DND-41 (cell line): ENCODE data around the gene TSPAN12.

Experiments used
- ATAC-seq: fragments of 200-7000 bp; cut with Tn5 transposase; 3 replicates; pipeline ENCODE4 v1.9.1; 2021; ENCODE audit warnings: low read depth; ENCODE audit not compliant: insufficient read depth
- DNase-seq: peaks from one replicate; pipeline ENCODE4 v3.0.0-alpha.2; 2020
- H2AFZ ChIP-seq: 2 replicates; pipeline ENCODE4 v1.6.0; 2012; ENCODE audit warnings: low read depth, low read length
- H3K27ac ChIP-seq: 2 replicates; pipeline ENCODE4 v1.5.1; 2012; ENCODE audit warnings: low read length, inconsistent platforms
- H3K27me3 ChIP-seq: fragments of 200-600 bp; sonication (generic); 2 replicates; pipeline ENCODE4 v1.6.0; 2012; ENCODE audit warnings: low read length, mild to moderate bottlenecking, inconsistent platforms; ENCODE audit not compliant: insufficient read depth, poor library complexity
- H3K36me3 ChIP-seq: 2 replicates; pipeline ENCODE4 v1.5.1; 2012; ENCODE audit warnings: low read length, inconsistent platforms; ENCODE audit not compliant: insufficient read depth
- H3K4me1 ChIP-seq: 2 replicates; pipeline ENCODE4 v1.5.1; 2012; ENCODE audit warnings: mild to moderate bottlenecking, low read length; ENCODE audit not compliant: insufficient read depth
- H3K4me2 ChIP-seq: 2 replicates; pipeline ENCODE4 v1.6.0; 2012; ENCODE audit warnings: mild to moderate bottlenecking, moderate library complexity, low read length, inconsistent platforms; ENCODE audit not compliant: insufficient read depth
- H3K4me3 ChIP-seq, 2 experiments: fragments of 200-600 bp in 1 of 2; shearing (Covaris generic) in 1 of 2; 2 replicates each; pipeline ENCODE4 v1.5.1; 2012 to 2016; ENCODE audit warnings: inconsistent platforms in 2 of 2, low read length in 2 of 2, mild to moderate bottlenecking in 2 of 2, low read depth in 1 of 2, moderate library complexity in 1 of 2
- H3K79me2 ChIP-seq: 2 replicates; pipeline ENCODE4 v1.6.0; 2012; ENCODE audit warnings: low read length, inconsistent platforms; ENCODE audit not compliant: insufficient read depth
- H3K9ac ChIP-seq: 2 replicates; pipeline ENCODE4 v1.6.0; 2012; ENCODE audit warnings: low read depth, mild to moderate bottlenecking, inconsistent platforms, low read length, moderate library complexity
- H3K9me3 ChIP-seq: 2 replicates; pipeline ENCODE4 v1.5.1; 2012; ENCODE audit warnings: low read length, moderate library complexity, mild to moderate bottlenecking, inconsistent platforms; ENCODE audit not compliant: insufficient read depth, severe bottlenecking
- H4K20me1 ChIP-seq: 2 replicates; pipeline ENCODE4 v1.6.0; 2012; ENCODE audit warnings: low read length; ENCODE audit not compliant: insufficient read depth
- EZH2 ChIP-seq: IDR thresholded peaks from 3 replicates; pipeline ENCODE4 v1.6.1; 2012; ENCODE audit warnings: borderline replicate concordance, low read depth, mild to moderate bottlenecking, moderate library complexity, low read length, inconsistent platforms; ENCODE audit not compliant: severe bottlenecking
- TF ChIP-seq, protein P1 (sequence below): IDR thresholded peaks from 2 replicates; pipeline ENCODE4 v1.5.1; 2012; ENCODE audit warnings: borderline replicate concordance, low read length, moderate library complexity, mild to moderate bottlenecking; ENCODE audit not compliant: poor library complexity, severe bottlenecking; ENCODE audit errors: extremely low read depth

The TSPAN12 gene

DNA sequence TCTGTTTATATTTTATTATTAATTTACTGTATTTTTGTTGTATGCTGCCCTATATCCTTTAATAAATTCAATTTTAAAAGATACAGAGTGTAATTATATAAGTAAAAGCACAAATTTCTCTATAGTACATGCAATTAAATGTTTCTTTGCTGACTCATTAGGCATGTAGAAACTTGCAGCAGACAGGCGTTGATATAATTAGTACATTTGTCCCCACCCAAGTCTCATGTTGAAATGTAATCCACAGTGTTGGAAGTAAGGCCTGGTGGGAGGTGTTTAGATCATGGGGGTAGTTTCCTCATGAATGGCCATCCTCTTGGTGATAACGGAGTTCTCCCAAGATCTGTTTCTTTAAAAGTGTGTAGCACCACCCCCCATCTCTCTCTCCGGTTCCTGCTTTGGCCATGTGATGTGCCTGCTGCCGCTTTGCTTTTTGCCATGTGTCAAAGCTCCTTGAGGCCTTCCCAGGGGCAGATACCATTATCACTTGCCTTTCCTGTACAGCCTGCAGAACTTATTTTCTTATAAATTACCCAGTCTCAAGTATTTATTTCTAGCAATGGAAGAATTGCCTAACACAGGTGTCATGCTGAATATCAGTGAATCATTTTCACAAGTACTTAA is 63.7 kb downstream of the TSPAN12 start:
- DNase-seq, result no peak
- no peak overlapping the region for H2AFZ ChIP-seq
- H4K20me1 ChIP-seq, result no peaks in the 10 kb centered on the region
- H3K79me2 ChIP-seq, result no peaks in the 10 kb centered on the region
- no peak overlapping the region for H3K4me2 ChIP-seq
- no peaks in the 10 kb centered on the region for H3K9me3 ChIP-seq
- H3K9ac ChIP-seq, result no peak overlapping the region
- no peak overlapping the region for H3K27ac ChIP-seq
- peaks cover 3% of the 10 kb centered on the region for H3K27me3 ChIP-seq
- H3K4me1 ChIP-seq, result no peaks in the 10 kb centered on the region
- TF ChIP-seq EZH2, result no peak
- TF ChIP-seq, protein P1, sequence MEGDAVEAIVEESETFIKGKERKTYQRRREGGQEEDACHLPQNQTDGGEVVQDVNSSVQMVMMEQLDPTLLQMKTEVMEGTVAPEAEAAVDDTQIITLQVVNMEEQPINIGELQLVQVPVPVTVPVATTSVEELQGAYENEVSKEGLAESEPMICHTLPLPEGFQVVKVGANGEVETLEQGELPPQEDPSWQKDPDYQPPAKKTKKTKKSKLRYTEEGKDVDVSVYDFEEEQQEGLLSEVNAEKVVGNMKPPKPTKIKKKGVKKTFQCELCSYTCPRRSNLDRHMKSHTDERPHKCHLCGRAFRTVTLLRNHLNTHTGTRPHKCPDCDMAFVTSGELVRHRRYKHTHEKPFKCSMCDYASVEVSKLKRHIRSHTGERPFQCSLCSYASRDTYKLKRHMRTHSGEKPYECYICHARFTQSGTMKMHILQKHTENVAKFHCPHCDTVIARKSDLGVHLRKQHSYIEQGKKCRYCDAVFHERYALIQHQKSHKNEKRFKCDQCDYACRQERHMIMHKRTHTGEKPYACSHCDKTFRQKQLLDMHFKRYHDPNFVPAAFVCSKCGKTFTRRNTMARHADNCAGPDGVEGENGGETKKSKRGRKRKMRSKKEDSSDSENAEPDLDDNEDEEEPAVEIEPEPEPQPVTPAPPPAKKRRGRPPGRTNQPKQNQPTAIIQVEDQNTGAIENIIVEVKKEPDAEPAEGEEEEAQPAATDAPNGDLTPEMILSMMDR, result no peak
- ATAC-seq, result no peak
- no peaks in the 10 kb centered on the region for H3K36me3 ChIP-seq
- no peak overlapping the region for H3K4me3 ChIP-seq

DNA sequence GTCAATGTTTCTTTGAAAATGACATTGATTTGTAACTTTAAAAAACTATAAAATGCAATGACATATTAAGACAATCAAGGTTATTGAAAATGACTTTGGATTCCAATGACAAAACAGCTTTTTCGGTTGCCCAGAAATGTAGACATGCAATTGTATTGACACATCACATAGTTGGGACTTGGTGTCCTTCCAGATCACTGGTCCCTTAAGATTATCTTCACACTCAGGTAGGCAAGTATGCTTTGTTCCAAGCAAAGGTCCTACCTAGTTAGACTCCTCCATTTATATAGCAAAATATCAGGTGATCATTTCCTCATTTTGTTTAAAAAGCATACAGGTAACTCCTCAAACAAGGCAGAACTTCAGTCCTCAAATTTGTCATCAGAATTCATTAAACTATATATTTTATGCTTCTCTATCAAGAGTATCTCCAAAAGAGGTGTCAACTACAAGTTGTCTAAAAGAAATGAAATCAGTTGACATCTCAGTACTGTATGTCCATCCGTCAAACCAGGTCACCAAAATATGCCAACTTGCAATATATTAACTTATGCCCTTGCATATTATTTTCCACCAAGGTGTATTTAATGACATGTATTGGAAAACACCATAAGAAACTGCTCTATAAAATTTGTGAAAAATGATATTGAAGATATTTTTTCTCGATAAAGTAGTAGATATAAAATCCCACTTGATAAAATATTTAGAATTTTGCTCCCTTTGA is 64.6 kb downstream of the TSPAN12 start:
- no peak overlapping the region for H3K4me2 ChIP-seq
- H3K27me3 ChIP-seq, result peaks cover 3% of the 10 kb centered on the region
- TF ChIP-seq, protein P1, result no peak
- no peak for TF ChIP-seq EZH2
- no peak overlapping the region for H2AFZ ChIP-seq
- no peaks in the 10 kb centered on the region for H3K36me3 ChIP-seq
- no peaks in the 10 kb centered on the region for H3K4me1 ChIP-seq
- no peaks in the 10 kb centered on the region for H3K79me2 ChIP-seq
- no peak for ATAC-seq
- H3K9me3 ChIP-seq, result no peaks in the 10 kb centered on the region
- no peak overlapping the region for H3K27ac ChIP-seq
- no peak overlapping the region for H3K9ac ChIP-seq
- no peaks in the 10 kb centered on the region for H4K20me1 ChIP-seq
- DNase-seq, result no peak
- no peak overlapping the region for H3K4me3 ChIP-seq

DNA sequence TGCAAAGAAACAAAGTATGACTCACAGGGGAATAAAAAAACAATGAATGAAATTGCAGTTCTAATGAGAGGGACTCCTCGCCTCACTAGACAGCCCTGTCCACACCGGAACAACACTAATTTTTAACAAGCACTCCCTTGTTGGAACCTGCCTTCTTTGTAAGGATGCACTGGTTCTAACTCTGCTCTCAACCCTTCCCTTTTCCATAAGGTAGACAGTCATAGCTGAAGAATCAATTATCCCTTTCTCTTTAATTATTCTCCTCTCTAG is 65.1 kb downstream of the TSPAN12 start:
- peaks cover 3% of the 10 kb centered on the region for H3K27me3 ChIP-seq
- no peak overlapping the region for H3K27ac ChIP-seq
- TF ChIP-seq EZH2, result no peak
- TF ChIP-seq, protein P1, result no peak
- H3K4me1 ChIP-seq, result no peaks in the 10 kb centered on the region
- H3K9me3 ChIP-seq, result no peaks in the 10 kb centered on the region
- no peak overlapping the region for H2AFZ ChIP-seq
- no peak overlapping the region for H3K4me2 ChIP-seq
- H3K36me3 ChIP-seq, result no peaks in the 10 kb centered on the region
- no peaks in the 10 kb centered on the region for H4K20me1 ChIP-seq
- H3K4me3 ChIP-seq, result no peak overlapping the region
- H3K9ac ChIP-seq, result no peak overlapping the region
- H3K79me2 ChIP-seq, result no peaks in the 10 kb centered on the region
- no peak for DNase-seq
- no peak for ATAC-seq
